ENCODE measurements around the gene VPS37C. TPM values are rescaled to one million over a fixed set of nuclear protein-coding genes. Genes with fewer than 3 reads are reported as not detected.
A peak's percentile ranks its signal among the peaks of the same experiment; 100 is the strongest.

Gene VPS37C
- total and polyA plus RNA-seq, 9 of the 15 experiments (the other 6 are each of a cell fraction or from before 2014, with no cell fraction given) = 0.62 to 29.8 (median 11.5) TPM

DNA sequence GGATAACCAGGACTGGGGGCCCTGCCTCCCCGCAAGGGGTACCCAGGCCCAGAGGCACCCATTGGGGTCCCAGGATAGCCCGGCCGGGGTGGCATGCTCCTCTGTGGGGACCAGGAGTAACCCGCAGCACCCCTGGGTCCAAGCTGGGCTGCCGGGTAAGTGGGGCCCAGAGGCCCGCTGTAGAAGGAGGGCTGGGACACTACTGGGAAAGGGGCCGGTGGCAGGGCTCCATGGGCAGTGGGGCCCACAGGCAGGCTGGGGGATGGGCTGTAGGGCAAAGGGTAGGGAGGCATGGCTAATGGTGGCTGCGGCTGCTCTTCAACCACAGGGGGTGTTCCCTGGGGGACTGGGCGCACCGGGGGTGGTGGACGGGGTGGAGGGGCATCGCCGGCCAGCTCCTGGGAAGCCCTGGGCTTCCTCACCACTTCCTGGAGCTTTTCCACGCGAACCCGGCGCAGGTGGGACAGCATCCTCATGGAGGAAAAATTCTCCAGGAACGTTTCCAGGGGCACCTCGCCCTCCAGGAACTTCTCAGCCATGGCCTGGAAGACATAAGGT, 29.1 kb downstream of the VPS37C start:
- no peak for FAIRE-seq

More for the DNA sequence above, 29.1 kb downstream of the VPS37C start:
- POLR2A ChIA-PET = interaction anchor here (0.6 to 0.8 kb wide), 2 partner anchors 18 to 277 kb away, joined by 4 read pairs; partner anchors contain the start of gene PTGDR2
- no peaks in the 10 kb centered on the region for H3K79me2 ChIP-seq (ENCODE audit: control insufficient read depth, insufficient read depth, low read length)
- no peak for TF ChIP-seq ZNF175 (CRISPR knock-in tag; IDR thresholded peaks at IDR 0.05; ENCODE audit: low read depth)
- no peak for TF ChIP-seq MTA2 (IDR thresholded peaks at IDR 0.05; ENCODE audit: low read depth)
- TF ChIP-seq SPI1 (IDR thresholded peaks at IDR 0.05; ENCODE audit: borderline replicate concordance, low read depth, low read length) = no peak
- no peak for TF ChIP-seq MEF2A (IDR thresholded peaks at IDR 0.05; ENCODE audit: control insufficient read depth, low read depth, low read length)
- TF ChIP-seq PCBP1 (IDR thresholded peaks at IDR 0.05; ENCODE audit: low read depth, low read length, poor library complexity, severe bottlenecking) = peak; percentile 52
- no peak for TF ChIP-seq ZNF507 (tag; conservative IDR thresholded peaks at IDR 0.05)
- TF ChIP-seq HEY1 (CRISPR knock-in tag; IDR thresholded peaks at IDR 0.05; ENCODE audit: borderline replicate concordance) = no peak
- TF ChIP-seq HSF4 (CRISPR knock-in tag; IDR thresholded peaks at IDR 0.05; ENCODE audit: borderline replicate concordance) = no peak
- no peak for TF ChIP-seq KHSRP (IDR thresholded peaks at IDR 0.05)
- peak; percentile 30; the same call in 1 of the 2 replicates for TF ChIP-seq POLR2G (IDR thresholded peaks at IDR 0.05; ENCODE audit: low read depth, low read length)
- TF ChIP-seq ZNF217 (CRISPR knock-in tag; IDR thresholded peaks at IDR 0.05) = no peak
- TF ChIP-seq RHOXF2B (CRISPR knock-in tag; conservative IDR thresholded peaks at IDR 0.05) = no peak
- no peak for TF ChIP-seq POU5F1 (IDR thresholded peaks at IDR 0.05; ENCODE audit: borderline replicate concordance, low read depth, low read length, partially characterized antibody)
- no peak for TF ChIP-seq ESRRB (CRISPR knock-in tag; IDR thresholded peaks at IDR 0.05; ENCODE audit: borderline replicate concordance)
- no peak for TF ChIP-seq MCM7 (IDR thresholded peaks at IDR 0.05)
- TF ChIP-seq TCF3 (CRISPR knock-in tag; IDR thresholded peaks at IDR 0.05) = no peak
- TF ChIP-seq ATF6 (CRISPR knock-in tag; IDR thresholded peaks at IDR 0.05) = no peak
- intact Hi-C loops (cut with micrococcal nuclease) = loop anchor here (5.0 kb wide), 1 partner anchor 255 kb away; no protein-coding TSS in a partner anchor
- in situ Hi-C loops (cut with MboI) = no loop called here
- 96% methylated on average over 7 of the region's 19 CpGs for WGBS (ENCODE audit: insufficient coverage, low coverage, missing lambda C conversion rate)
- no peak for DNase-seq (ENCODE audit: extremely low read depth in 1 of 4, low spot score in 3 of 4)
- CTCF ChIA-PET (ENCODE audit: low intra/inter-chr PET ratio) = no interaction called here
- peaks cover 0 to 11% of the 10 kb centered on the region in 2 experiments; a peak in 2 of 5 replicates for H3K4me1 ChIP-seq (replicated peaks in 1 of 2; ENCODE audit: control insufficient read depth in 2 of 2, insufficient read depth in 2 of 2, low read length in 2 of 2)
- no peak for ATAC-seq
- no TSS peak for BruUV-seq (replicated peaks)
- no peak overlapping the region for H3K4me2 ChIP-seq (ENCODE audit: insufficient read depth, low read length)
- peaks cover 0 to 1% of the 10 kb centered on the region in 2 experiments; a peak in 1 of 5 replicates for H3K27me3 ChIP-seq (ENCODE audit: control insufficient read depth in 2 of 2, insufficient read depth in 2 of 2, low read length in 2 of 2)
- H3K9ac ChIP-seq (ENCODE audit: insufficient read depth in 1 of 2, low read depth in 2 of 2, low read length in 2 of 2) = no peak overlapping the region
- H2AFZ ChIP-seq (ENCODE audit: low read depth, low read length) = no peak overlapping the region
- H3K9me1 ChIP-seq (ENCODE audit: control insufficient read depth, insufficient read depth, low read length) = peaks cover 6% of the 10 kb centered on the region
- H4K20me1 ChIP-seq (replicated peaks; ENCODE audit: control insufficient read depth, insufficient read depth, low read length) = peaks cover 5% of the 10 kb centered on the region; the same call in 1 of the 2 replicates
- no peaks in the 10 kb centered on the region for H3K9me3 ChIP-seq (replicated peaks; ENCODE audit: control insufficient read depth, insufficient read depth, low read depth, low read length)
- no peak overlapping the region for H3K4me3 ChIP-seq
- peaks cover 19% of the 10 kb centered on the region; the same call in 2 of the 3 replicates for H3K36me3 ChIP-seq (ENCODE audit: control insufficient read depth, insufficient read depth, low read length)
- H3K27ac ChIP-seq (ENCODE audit: extremely low read depth, low read depth, low read length) = no peak overlapping the region
